ENCODE measurements around the gene CFAP299.

CFAP299 gene

GRCh38 chr4:80846210-80846609, 510.7 kb downstream of the CFAP299 start:
- H3K4me3 ChIP-seq (ENCODE audit: control insufficient read depth in 1 of 7, extremely low read depth in 1 of 7, insufficient read depth in 4 of 7, low read depth in 2 of 7, low read length in 6 of 7) = no peak overlapping the region
- peaks cover 0 to 3% (median 0%) of the 10 kb centered on the region in 5 experiments for H3K9me3 ChIP-seq (ENCODE audit: control extremely low read depth in 1 of 5, control insufficient read depth in 4 of 5, insufficient read depth in 2 of 5, low read depth in 1 of 5, low read length in 4 of 5)
- H3K4me1 ChIP-seq (ENCODE audit: control extremely low read depth in 1 of 4, control insufficient read depth in 4 of 4, insufficient read depth in 4 of 4, low read length in 3 of 4) = no peaks in the 10 kb centered on the region
- H3K36me3 ChIP-seq (ENCODE audit: control insufficient read depth in 4 of 4, insufficient read depth in 4 of 4, low read length in 3 of 4) = no peaks in the 10 kb centered on the region
- H3K27me3 ChIP-seq (replicated peaks in 2 of 5; ENCODE audit: control insufficient read depth in 4 of 5, insufficient read depth in 5 of 5, low read length in 4 of 5) = no peaks in the 10 kb centered on the region
- POLR2A ChIA-PET = no interaction called here
- DNase-seq = no peak
- CTCF ChIA-PET = no interaction called here
- H3K27ac ChIP-seq (ENCODE audit: insufficient read depth in 1 of 2, low read depth in 1 of 2, low read length in 2 of 2, poor library complexity in 1 of 2, severe bottlenecking in 2 of 2) = no peak overlapping the region

DNA sequence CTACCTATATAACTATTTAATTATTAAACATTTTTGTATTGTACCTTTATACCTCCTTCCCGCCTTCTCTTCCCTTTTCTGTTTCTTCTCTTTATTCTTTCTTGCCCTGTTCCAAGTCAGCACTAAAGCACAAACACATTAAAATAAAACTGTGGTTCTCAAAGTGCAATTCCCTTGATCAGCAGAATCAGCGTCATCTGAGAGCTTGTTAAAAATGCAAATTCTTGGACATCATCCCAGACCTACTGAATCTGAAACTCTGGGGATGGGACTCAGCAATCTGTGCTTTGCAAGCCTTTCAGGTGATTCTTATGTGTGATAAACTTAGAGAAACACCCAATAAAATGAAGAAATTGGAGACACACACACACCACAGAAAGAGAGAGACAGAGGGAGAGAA, 516.5 kb downstream of the CFAP299 start:
- H3K27ac ChIP-seq (ENCODE audit: insufficient read depth in 1 of 2, low read depth in 1 of 2, low read length in 2 of 2, poor library complexity in 1 of 2, severe bottlenecking in 2 of 2) = no peak overlapping the region
- ChIA-PET CTCF (no interaction called here), POLR2A (no interaction called here)
- H3K27me3 ChIP-seq (replicated peaks in 2 of 5; ENCODE audit: control insufficient read depth in 4 of 5, insufficient read depth in 5 of 5, low read length in 4 of 5) = no peaks in the 10 kb centered on the region
- H3K36me3 ChIP-seq (ENCODE audit: control insufficient read depth in 4 of 4, insufficient read depth in 4 of 4, low read length in 3 of 4) = no peaks in the 10 kb centered on the region
- no peaks in the 10 kb centered on the region for H3K4me1 ChIP-seq (ENCODE audit: control extremely low read depth in 1 of 4, control insufficient read depth in 4 of 4, insufficient read depth in 4 of 4, low read length in 3 of 4)
- 80% methylated on average over 1 of the region's 2 CpGs for WGBS (ENCODE audit: insufficient coverage)
- no peak for DNase-seq
- no peak overlapping the region for H3K4me3 ChIP-seq (ENCODE audit: control insufficient read depth in 1 of 7, extremely low read depth in 1 of 7, insufficient read depth in 4 of 7, low read depth in 2 of 7, low read length in 6 of 7)
- no peaks in the 10 kb centered on the region for H3K9me3 ChIP-seq (ENCODE audit: control extremely low read depth in 1 of 5, control insufficient read depth in 4 of 5, insufficient read depth in 2 of 5, low read depth in 1 of 5, low read length in 4 of 5)

GRCh38 chr4:80873571-80873970, 538.0 kb downstream of the CFAP299 start:
- no peaks in the 10 kb centered on the region for H3K9me3 ChIP-seq (ENCODE audit: control extremely low read depth in 1 of 5, control insufficient read depth in 4 of 5, insufficient read depth in 2 of 5, low read depth in 1 of 5, low read length in 4 of 5)
- H3K36me3 ChIP-seq (ENCODE audit: control insufficient read depth in 4 of 4, insufficient read depth in 4 of 4, low read length in 3 of 4) = no peaks in the 10 kb centered on the region
- ChIA-PET CTCF (no interaction called here), POLR2A (no interaction called here)
- WGBS (ENCODE audit: insufficient coverage) = no CpG with 5 or more reads among the region's 1 CpG
- H3K27me3 ChIP-seq (replicated peaks in 2 of 5; ENCODE audit: control insufficient read depth in 4 of 5, insufficient read depth in 5 of 5, low read length in 4 of 5) = no peaks in the 10 kb centered on the region
- peaks cover 0 to 12% (median 0%) of the 10 kb centered on the region in 4 experiments for H3K4me1 ChIP-seq (ENCODE audit: control extremely low read depth in 1 of 4, control insufficient read depth in 4 of 4, insufficient read depth in 4 of 4, low read length in 3 of 4)
- H3K27ac ChIP-seq (ENCODE audit: insufficient read depth in 1 of 2, low read depth in 1 of 2, low read length in 2 of 2, poor library complexity in 1 of 2, severe bottlenecking in 2 of 2) = no peak overlapping the region
- H3K4me3 ChIP-seq (ENCODE audit: control insufficient read depth in 1 of 7, extremely low read depth in 1 of 7, insufficient read depth in 4 of 7, low read depth in 2 of 7, low read length in 6 of 7) = no peak overlapping the region
- no peak for DNase-seq

GRCh38 chr4:80874979-80875378, 539.4 kb downstream of the CFAP299 start:
- CTCF ChIA-PET = no interaction called here
- WGBS (ENCODE audit: insufficient coverage) = no CpG with 5 or more reads among the region's 2 CpGs

GRCh38 chr4:80875642-80876041, 540.1 kb downstream of the CFAP299 start:
- H3K27me3 ChIP-seq (replicated peaks in 2 of 5; ENCODE audit: control insufficient read depth in 4 of 5, insufficient read depth in 5 of 5, low read length in 4 of 5) = no peaks in the 10 kb centered on the region
- no peak overlapping the region for H3K27ac ChIP-seq (ENCODE audit: insufficient read depth in 1 of 2, low read depth in 1 of 2, low read length in 2 of 2, poor library complexity in 1 of 2, severe bottlenecking in 2 of 2)
- POLR2A ChIA-PET = no interaction called here
- no peaks in the 10 kb centered on the region for H3K9me3 ChIP-seq (ENCODE audit: control extremely low read depth in 1 of 5, control insufficient read depth in 4 of 5, insufficient read depth in 2 of 5, low read depth in 1 of 5, low read length in 4 of 5)
- CTCF ChIA-PET = no interaction called here
- H3K4me1 ChIP-seq (ENCODE audit: control extremely low read depth in 1 of 4, control insufficient read depth in 4 of 4, insufficient read depth in 4 of 4, low read length in 3 of 4) = peaks cover 0 to 12% (median 0%) of the 10 kb centered on the region in 4 experiments
- H3K36me3 ChIP-seq (ENCODE audit: control insufficient read depth in 4 of 4, insufficient read depth in 4 of 4, low read length in 3 of 4) = no peaks in the 10 kb centered on the region
- WGBS (ENCODE audit: insufficient coverage) = no CpG with 5 or more reads among the region's 3 CpGs
- DNase-seq = peak in 2 of 3 donors; percentile 66 to 80
- no peak overlapping the region for H3K4me3 ChIP-seq (ENCODE audit: control insufficient read depth in 1 of 7, extremely low read depth in 1 of 7, insufficient read depth in 4 of 7, low read depth in 2 of 7, low read length in 6 of 7)

More at GRCh38 chr4:80874979-80875378, 539.4 kb downstream of the CFAP299 start:
- Histone ChIP-seq H3K4me3 (ENCODE audit: control insufficient read depth in 1 of 7, extremely low read depth in 1 of 7, insufficient read depth in 4 of 7, low read depth in 2 of 7, low read length in 6 of 7) (no peak overlapping the region), H3K9me3 (ENCODE audit: control extremely low read depth in 1 of 5, control insufficient read depth in 4 of 5, insufficient read depth in 2 of 5, low read depth in 1 of 5, low read length in 4 of 5) (no peaks in the 10 kb centered on the region), H3K4me1 (ENCODE audit: control extremely low read depth in 1 of 4, control insufficient read depth in 4 of 4, insufficient read depth in 4 of 4, low read length in 3 of 4) (peaks cover 0 to 12% (median 0%) of the 10 kb centered on the region in 4 experiments), H3K36me3 (ENCODE audit: control insufficient read depth in 4 of 4, insufficient read depth in 4 of 4, low read length in 3 of 4) (no peaks in the 10 kb centered on the region), H3K27ac (ENCODE audit: insufficient read depth in 1 of 2, low read depth in 1 of 2, low read length in 2 of 2, poor library complexity in 1 of 2, severe bottlenecking in 2 of 2) (no peak overlapping the region), H3K27me3 (replicated peaks in 2 of 5; ENCODE audit: control insufficient read depth in 4 of 5, insufficient read depth in 5 of 5, low read length in 4 of 5) (no peaks in the 10 kb centered on the region)
- POLR2A ChIA-PET = no interaction called here
- peak in 1 of 3 donors; percentile 2 for DNase-seq

- H3K36me3 ChIP-seq (ENCODE audit: control insufficient read depth in 4 of 4, insufficient read depth in 4 of 4, low read length in 3 of 4) = no peaks in the 10 kb centered on the region
- H3K27ac ChIP-seq (ENCODE audit: insufficient read depth in 1 of 2, low read depth in 1 of 2, low read length in 2 of 2, poor library complexity in 1 of 2, severe bottlenecking in 2 of 2) = peak overlapping the region in 1 of 2 experiments; percentile 45
- CTCF ChIA-PET = no interaction called here
- no peaks in the 10 kb centered on the region for H3K27me3 ChIP-seq (replicated peaks in 2 of 5; ENCODE audit: control insufficient read depth in 4 of 5, insufficient read depth in 5 of 5, low read length in 4 of 5)
- POLR2A ChIA-PET = no interaction called here
- H3K4me3 ChIP-seq (ENCODE audit: control insufficient read depth in 1 of 7, extremely low read depth in 1 of 7, insufficient read depth in 4 of 7, low read depth in 2 of 7, low read length in 6 of 7) = no peak overlapping the region
- H3K9me3 ChIP-seq (ENCODE audit: control extremely low read depth in 1 of 5, control insufficient read depth in 4 of 5, insufficient read depth in 2 of 5, low read depth in 1 of 5, low read length in 4 of 5) = no peaks in the 10 kb centered on the region
- peaks cover 0 to 12% (median 0%) of the 10 kb centered on the region in 4 experiments for H3K4me1 ChIP-seq (ENCODE audit: control extremely low read depth in 1 of 4, control insufficient read depth in 4 of 4, insufficient read depth in 4 of 4, low read length in 3 of 4)
- peak in 2 of 3 donors; percentile 68 to 78 for DNase-seq
These were observed 541.3 kb downstream of the CFAP299 start for GRCh38 chr4:80876810-80877209.

DNA sequence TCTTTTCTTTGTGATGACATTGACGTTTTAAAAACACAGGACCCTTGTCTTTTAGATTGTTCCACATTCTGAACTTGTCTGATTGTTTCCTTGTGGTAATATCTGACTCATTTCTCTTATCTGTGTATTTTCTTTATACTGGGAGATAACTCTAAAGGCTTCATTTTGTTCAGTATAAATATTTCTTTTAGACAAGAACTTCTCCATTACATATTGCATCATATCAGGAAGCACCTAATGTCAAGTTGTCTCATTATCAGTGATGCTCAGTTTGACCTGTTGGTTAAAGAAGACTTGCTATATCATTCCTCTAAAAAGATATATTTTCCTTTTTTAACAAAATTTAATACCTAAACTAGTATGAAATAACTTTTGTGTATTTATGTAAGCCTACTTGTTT, 542.7 kb downstream of the CFAP299 start:
- H3K27me3 ChIP-seq (replicated peaks in 2 of 5; ENCODE audit: control insufficient read depth in 4 of 5, insufficient read depth in 5 of 5, low read length in 4 of 5) = no peaks in the 10 kb centered on the region
- POLR2A ChIA-PET = no interaction called here
- no peaks in the 10 kb centered on the region for H3K9me3 ChIP-seq (ENCODE audit: control extremely low read depth in 1 of 5, control insufficient read depth in 4 of 5, insufficient read depth in 2 of 5, low read depth in 1 of 5, low read length in 4 of 5)
- H3K4me3 ChIP-seq (ENCODE audit: control insufficient read depth in 1 of 7, extremely low read depth in 1 of 7, insufficient read depth in 4 of 7, low read depth in 2 of 7, low read length in 6 of 7) = no peak overlapping the region
- WGBS (ENCODE audit: insufficient coverage) = 67% methylated on average over 1 of the region's 1 CpG
- no peak overlapping the region for H3K27ac ChIP-seq (ENCODE audit: insufficient read depth in 1 of 2, low read depth in 1 of 2, low read length in 2 of 2, poor library complexity in 1 of 2, severe bottlenecking in 2 of 2)
- CTCF ChIA-PET = no interaction called here
- no peaks in the 10 kb centered on the region for H3K36me3 ChIP-seq (ENCODE audit: control insufficient read depth in 4 of 4, insufficient read depth in 4 of 4, low read length in 3 of 4)
- H3K4me1 ChIP-seq (ENCODE audit: control extremely low read depth in 1 of 4, control insufficient read depth in 4 of 4, insufficient read depth in 4 of 4, low read length in 3 of 4) = peaks cover 0 to 12% (median 0%) of the 10 kb centered on the region in 4 experiments
- peak in 2 of 3 donors; percentile 43 to 64 for DNase-seq
